CD4-positive, alpha-beta T cell (primary cell): ENCODE results near the gene AUTS2. TPM values are rescaled to one million over a fixed set of nuclear protein-coding genes. Genes with fewer than 3 reads are reported as not detected.

Source experiments
- ATAC-seq: fragments of 200-7000 bp; cut with Tn5 transposase; one replicate; pipeline ENCODE4 v1.10.0; 2022; ENCODE audit warnings: mild to moderate bottlenecking; ENCODE audit not compliant: poor library complexity
- CTCF ChIA-PET: fragments of 350-600 bp; sonication (Branson Sonifier 250); formaldehyde crosslinking; loops from one replicate; lab custom pipeline; 2021; ENCODE audit warnings: antibody characterized with exemption, inconsistent platforms; lab: Charles Lee
- POLR2A ChIA-PET: fragments of 350-600 bp; sonication (Branson Sonifier 250); formaldehyde crosslinking; loops from one replicate; lab custom pipeline; 2021; ENCODE audit warnings: antibody characterized with exemption, inconsistent platforms; lab: Charles Lee
- DNase-seq, 14 experiments: peaks; one replicate each; pipeline ENCODE4 v3.0.0-alpha.2; 2013 to 2020; ENCODE audit warnings: mixed read lengths in 2 of 14
- H3K27ac ChIP-seq, 2 donors: one replicate each; pipeline versions ENCODE4 v1.5.1 to v1.7.0; 2013; ENCODE audit warnings: low read length in 2 of 2, low read depth in 1 of 2, mild to moderate bottlenecking in 1 of 2
- H3K27me3 ChIP-seq, 2 experiments: 1 replicate in 1 of 2; 2 replicates in 1 of 2; pipeline versions ENCODE4 v1.6.1 to v1.7.0; 2013; ENCODE audit warnings: low read length in 2 of 2, control low read depth in 1 of 2, mild to moderate bottlenecking in 1 of 2, moderate library complexity in 1 of 2; ENCODE audit not compliant: insufficient read depth in 2 of 2, control insufficient read depth in 1 of 2
- H3K36me3 ChIP-seq: one replicate; pipeline ENCODE4 v1.6.1; 2013; ENCODE audit warnings: low read length, control low read depth; ENCODE audit not compliant: insufficient read depth
- H3K4me1 ChIP-seq: one replicate; pipeline ENCODE4 v1.6.1; 2013; ENCODE audit warnings: low read length, control low read depth; ENCODE audit not compliant: insufficient read depth
- H3K4me3 ChIP-seq: one replicate; pipeline ENCODE4 v1.5.1; 2013; ENCODE audit warnings: mild to moderate bottlenecking, low read length, moderate library complexity
- H3K9me3 ChIP-seq, 2 experiments: 1 replicate in 1 of 2; 2 replicates in 1 of 2; pipeline versions ENCODE4 v1.6.1 to v1.7.0; 2013; ENCODE audit warnings: low read length in 2 of 2, mild to moderate bottlenecking in 2 of 2, control low read depth in 1 of 2, moderate library complexity in 1 of 2; ENCODE audit not compliant: control insufficient read depth in 1 of 2, insufficient read depth in 1 of 2
- H3K27ac Mint-ChIP-seq: one replicate; pipeline ENCODE4 v1.8.0; 2020; ENCODE audit warnings: mixed read lengths
- H3K27me3 Mint-ChIP-seq: one replicate; pipeline ENCODE4 v1.8.0; 2021; ENCODE audit warnings: mixed read lengths
- H3K36me3 Mint-ChIP-seq: one replicate; pipeline ENCODE4 v1.8.0; 2021; ENCODE audit warnings: low read depth, mixed read lengths
- H3K4me1 Mint-ChIP-seq: one replicate; pipeline ENCODE4 v1.8.0; 2021; ENCODE audit warnings: low read depth, mixed read lengths
- H3K4me3 Mint-ChIP-seq: one replicate; pipeline ENCODE4 v1.8.0; 2020; ENCODE audit warnings: mild to moderate bottlenecking, mixed read lengths
- H3K9me3 Mint-ChIP-seq: one replicate; pipeline ENCODE4 v1.8.0; 2020; ENCODE audit warnings: mixed read lengths
- intact Hi-C, 2 experiments: fragments of 100-400 bp; cut with DNase I in 1 of 2; cut with micrococcal nuclease in 1 of 2; formaldehyde crosslinking; loops; one replicate each; pipeline versions ENCODE4 v1.15.1 to v1.9.0; 2023 to 2025; cut with DNase I, micrococcal nuclease
- total RNA-seq, 174 experiments: library from RNA in 2 of 174; stranded (reverse) in 2 of 174; gene quantifications; one replicate each; pipeline ENCODE4 v1.2.3 and lab custom pipeline; 2021 to 2026
- TF ChIP-seq, protein P1 (sequence below): fragments of 200-600 bp; IDR thresholded peaks from one replicate; pipeline ENCODE4 v1.8.0; 2022; ENCODE audit warnings: antibody characterized with exemption, mild to moderate bottlenecking

Gene AUTS2
- total RNA-seq, 2 experiments from 2014 or later = 43.6 to 47.6 TPM

DNA sequence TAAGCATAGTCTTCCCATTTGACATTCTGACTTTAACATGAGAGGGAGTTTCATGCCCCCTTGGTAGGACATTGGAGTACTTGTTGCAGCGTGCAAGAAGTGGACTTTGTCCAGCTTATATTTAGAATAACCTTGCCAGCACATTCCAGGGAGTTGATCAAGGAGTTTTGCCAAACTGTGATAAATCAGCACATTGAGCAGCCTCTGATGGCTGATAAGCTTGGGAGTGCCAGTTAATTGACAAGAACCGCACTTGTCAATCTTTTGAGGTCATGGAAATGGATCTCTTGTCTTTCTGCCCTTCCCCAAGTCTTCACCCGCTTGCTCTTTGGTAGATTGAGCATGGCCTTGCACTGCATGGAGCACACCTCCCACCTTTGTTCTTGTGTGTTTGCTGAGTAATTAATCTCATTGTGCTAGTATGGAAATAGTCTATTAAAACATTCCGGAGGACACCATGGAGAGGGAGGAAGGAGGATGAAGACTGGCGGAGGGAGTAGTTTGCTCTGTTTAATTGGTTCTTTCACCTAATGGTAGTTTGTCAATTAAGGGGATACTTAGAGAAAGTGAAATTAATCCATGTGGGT lies 865.2 kb downstream of the AUTS2 start:
- H3K4me1 ChIP-seq = no peaks in the 10 kb centered on the region
- Mint-ChIP-seq H3K36me3 (no peaks in the 10 kb centered on the region), H3K4me3 (no peak overlapping the region), H3K4me1 (peaks cover 7% of the 10 kb centered on the region), H3K27me3 (no peaks in the 10 kb centered on the region), H3K9me3 (no peaks in the 10 kb centered on the region), H3K27ac (no peak overlapping the region)
- TF ChIP-seq, protein P1, sequence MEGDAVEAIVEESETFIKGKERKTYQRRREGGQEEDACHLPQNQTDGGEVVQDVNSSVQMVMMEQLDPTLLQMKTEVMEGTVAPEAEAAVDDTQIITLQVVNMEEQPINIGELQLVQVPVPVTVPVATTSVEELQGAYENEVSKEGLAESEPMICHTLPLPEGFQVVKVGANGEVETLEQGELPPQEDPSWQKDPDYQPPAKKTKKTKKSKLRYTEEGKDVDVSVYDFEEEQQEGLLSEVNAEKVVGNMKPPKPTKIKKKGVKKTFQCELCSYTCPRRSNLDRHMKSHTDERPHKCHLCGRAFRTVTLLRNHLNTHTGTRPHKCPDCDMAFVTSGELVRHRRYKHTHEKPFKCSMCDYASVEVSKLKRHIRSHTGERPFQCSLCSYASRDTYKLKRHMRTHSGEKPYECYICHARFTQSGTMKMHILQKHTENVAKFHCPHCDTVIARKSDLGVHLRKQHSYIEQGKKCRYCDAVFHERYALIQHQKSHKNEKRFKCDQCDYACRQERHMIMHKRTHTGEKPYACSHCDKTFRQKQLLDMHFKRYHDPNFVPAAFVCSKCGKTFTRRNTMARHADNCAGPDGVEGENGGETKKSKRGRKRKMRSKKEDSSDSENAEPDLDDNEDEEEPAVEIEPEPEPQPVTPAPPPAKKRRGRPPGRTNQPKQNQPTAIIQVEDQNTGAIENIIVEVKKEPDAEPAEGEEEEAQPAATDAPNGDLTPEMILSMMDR = no peak
- H3K9me3 ChIP-seq = peaks cover 0 to 3% of the 10 kb centered on the region in 2 experiments
- intact Hi-C loops = no loop called here
- DNase-seq = no peak
- ChIA-PET POLR2A (interaction anchor here (0.6 kb wide), 1 partner anchor 636 kb away, joined by 3 read pairs; no protein-coding TSS in a partner anchor), CTCF (no interaction called here)
- ATAC-seq = no peak
- H3K36me3 ChIP-seq = no peaks in the 10 kb centered on the region
- H3K4me3 ChIP-seq = no peak overlapping the region
- no peaks in the 10 kb centered on the region for H3K27me3 ChIP-seq
- H3K27ac ChIP-seq = no peak overlapping the region

DNA sequence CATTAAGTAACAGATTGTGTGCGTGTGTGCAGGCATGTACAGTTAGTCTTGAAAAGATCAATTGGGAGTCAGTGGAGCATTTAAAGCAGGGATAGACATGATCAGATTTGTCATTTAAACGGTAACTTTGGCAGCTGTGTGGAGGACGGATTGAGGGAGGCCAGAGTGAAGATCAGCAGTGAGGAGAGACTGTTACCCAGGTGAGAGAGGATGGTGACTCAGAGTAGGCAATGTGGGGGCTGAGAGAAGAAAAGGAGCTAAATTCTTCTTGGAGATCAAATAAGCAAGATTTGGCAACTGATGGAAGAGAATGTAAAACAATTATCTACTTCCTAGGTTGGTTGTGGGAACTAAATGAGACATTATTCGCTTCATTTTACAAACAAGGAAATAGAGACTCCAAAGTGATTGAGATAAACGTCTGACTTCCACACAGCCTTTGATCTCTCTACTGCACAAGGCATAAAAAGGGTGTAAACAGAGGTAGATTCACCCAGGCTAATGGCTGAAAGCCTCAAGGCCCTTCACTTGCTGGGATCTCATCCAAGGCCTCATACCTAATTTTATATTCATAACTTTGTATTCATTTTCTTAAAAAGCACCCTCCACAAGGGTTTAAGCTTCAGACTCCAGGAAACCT lies 868.6 kb downstream of the AUTS2 start:
- Mint-ChIP-seq H3K4me3 (no peak overlapping the region), H3K9me3 (no peaks in the 10 kb centered on the region), H3K4me1 (peaks cover 4% of the 10 kb centered on the region), H3K36me3 (no peaks in the 10 kb centered on the region), H3K27ac (no peak overlapping the region), H3K27me3 (no peaks in the 10 kb centered on the region)
- ChIA-PET CTCF (no interaction called here), POLR2A (no interaction called here)
- Histone ChIP-seq H3K9me3 (no peaks in the 10 kb centered on the region), H3K36me3 (no peaks in the 10 kb centered on the region), H3K27me3 (no peaks in the 10 kb centered on the region), H3K4me3 (no peak overlapping the region), H3K4me1 (no peaks in the 10 kb centered on the region), H3K27ac (no peak overlapping the region)
- ATAC-seq = no peak
- no peak for DNase-seq
- intact Hi-C loops = no loop called here
- TF ChIP-seq, protein P1 = no peak

DNA sequence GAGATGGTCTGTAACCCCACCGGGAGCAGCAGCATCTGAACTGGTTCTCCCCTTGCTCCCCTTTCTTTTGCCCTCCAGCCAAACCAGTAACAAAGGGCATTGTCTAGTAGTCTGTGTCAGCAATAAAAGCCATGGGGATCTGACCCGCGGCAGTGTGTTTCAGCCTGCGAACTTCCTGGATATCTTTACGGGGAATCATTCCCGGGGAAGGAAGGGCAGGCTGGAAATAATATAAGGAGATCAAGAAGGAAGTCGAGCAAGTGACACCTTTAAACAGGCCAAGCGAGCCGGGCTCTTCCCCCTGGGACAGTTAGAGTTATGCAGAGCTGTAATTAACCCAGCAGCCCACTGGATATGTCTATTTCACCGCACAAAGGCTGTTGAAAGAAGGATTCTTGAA lies 872.5 kb downstream of the AUTS2 start:
- Histone ChIP-seq H3K27me3 (no peaks in the 10 kb centered on the region), H3K4me1 (no peaks in the 10 kb centered on the region), H3K27ac (no peak overlapping the region), H3K36me3 (no peaks in the 10 kb centered on the region), H3K4me3 (no peak overlapping the region), H3K9me3 (no peaks in the 10 kb centered on the region)
- Mint-ChIP-seq H3K27ac (no peak overlapping the region), H3K4me3 (no peak overlapping the region), H3K27me3 (no peaks in the 10 kb centered on the region), H3K9me3 (no peaks in the 10 kb centered on the region), H3K36me3 (no peaks in the 10 kb centered on the region), H3K4me1 (peaks cover 4% of the 10 kb centered on the region)
- TF ChIP-seq, protein P1 = no peak
- ATAC-seq = no peak
- ChIA-PET POLR2A (no interaction called here), CTCF (no interaction called here)
- no peak for DNase-seq
- intact Hi-C loops = no loop called here
